ENCODE results near the gene LBHD1. TPM values are rescaled to one million over a fixed set of nuclear protein-coding genes. Genes with fewer than 3 reads are reported as not detected.

The LBHD1 gene
- total RNA-seq, 1 experiment from 2014 or later, result 10.4 TPM

DNA sequence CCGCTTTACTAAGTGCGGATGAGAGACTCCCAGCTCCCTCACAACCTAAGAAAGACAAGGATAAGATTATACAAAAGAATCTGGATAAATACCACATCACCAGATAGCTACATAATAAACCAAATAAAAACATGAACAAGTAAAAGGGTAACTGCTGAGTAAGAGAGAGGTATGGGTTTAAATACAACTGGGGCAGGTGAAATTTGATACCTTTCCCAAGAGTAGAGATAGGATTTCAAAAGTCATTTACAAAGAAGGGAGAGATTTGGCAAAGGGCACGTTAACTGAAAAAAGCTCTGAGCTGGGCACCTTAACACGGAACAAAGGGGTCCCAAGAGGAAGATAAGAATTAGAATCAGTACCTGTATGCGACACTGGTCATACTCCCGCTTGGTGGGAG is 5.1 kb upstream of the LBHD1 start:
- no peak overlapping the region for H3K27ac ChIP-seq (ENCODE audit: insufficient read length, low read depth, low read length)
- H3K9ac ChIP-seq (ENCODE audit: extremely low read depth, insufficient read length, low read length), result no peak overlapping the region

More for the DNA sequence above, 5.1 kb upstream of the LBHD1 start:
- Histone ChIP-seq H2AK5ac (ENCODE audit: insufficient read length, low read length) (no peak overlapping the region), H2AFZ (ENCODE audit: low read length) (no peak overlapping the region), H2BK120ac (ENCODE audit: low read depth, low read length, poor library complexity, severe bottlenecking) (no peak overlapping the region), H3K23ac (ENCODE audit: insufficient read length, low read depth, low read length) (no peak overlapping the region), H3K27me3 (ENCODE audit: insufficient read depth, low read length) (no peaks in the 10 kb centered on the region), H2BK15ac (ENCODE audit: low read depth, low read length) (no peak overlapping the region), H2BK5ac (ENCODE audit: insufficient read length, low read length) (no peak overlapping the region), H3K4me2 (ENCODE audit: insufficient read depth, insufficient read length, low read length) (no peak overlapping the region), H3K56ac (ENCODE audit: insufficient read length, low read depth, low read length) (no peak overlapping the region), H4K5ac (ENCODE audit: insufficient read length, low read depth, low read length) (no peak overlapping the region), H2BK12ac (ENCODE audit: insufficient read length, low read depth, low read length) (no peak overlapping the region), H3K9me3 (ENCODE audit: control insufficient read depth, low read depth, low read length) (no peaks in the 10 kb centered on the region), H3K18ac (ENCODE audit: insufficient read length, low read depth, low read length) (no peak overlapping the region), H2BK20ac (ENCODE audit: low read depth, low read length, poor library complexity, severe bottlenecking) (no peak overlapping the region), H4K91ac (ENCODE audit: insufficient read length, low read depth, low read length) (no peak overlapping the region), H3K23me2 (ENCODE audit: insufficient read length, low read depth, low read length, poor library complexity, severe bottlenecking) (peaks cover 8% of the 10 kb centered on the region), H3K4ac (ENCODE audit: low read depth, low read length) (no peak overlapping the region), H3K79me2 (ENCODE audit: insufficient read depth, low read length) (no peaks in the 10 kb centered on the region), H4K20me1 (ENCODE audit: control insufficient read depth, insufficient read depth, insufficient read length) (no peaks in the 10 kb centered on the region), H3K4me1 (ENCODE audit: insufficient read depth, low read length) (no peaks in the 10 kb centered on the region), H4K8ac (replicated peaks; ENCODE audit: insufficient read length, low read depth, low read length) (no peak overlapping the region), H3K79me1 (ENCODE audit: insufficient read depth, low read depth, low read length, poor library complexity, severe bottlenecking) (no peaks in the 10 kb centered on the region), H3K14ac (ENCODE audit: insufficient read depth, low read length) (no peak overlapping the region), H3T11ph (ENCODE audit: low read length) (no peak overlapping the region)
- DNase-seq, result no peak
- Mint-ChIP-seq H3K4me3 (peak overlapping the region; percentile 85 to 92), H3K9me3 (0 out of 5 replicates have a peak, but pooled peaks cover 0 to 2% of the 10 kb centered on the region in 2 experiments), H3K27ac (peak overlapping the region in 1 of 3 experiments; percentile 73; a peak in 1 of 7 replicates), H3K36me3 (ENCODE audit: insufficient read depth in 1 of 3, low read depth in 3 of 3) (peaks cover 17 to 49% (median 44%) of the 10 kb centered on the region in 3 experiments; a peak in 6 of 7 replicates), H3K4me1 (peaks cover 17 to 29% of the 10 kb centered on the region in 2 experiments), H3K27me3 (ENCODE audit: low read depth) (no peaks in the 10 kb centered on the region)
- TF ChIP-seq, protein P1, sequence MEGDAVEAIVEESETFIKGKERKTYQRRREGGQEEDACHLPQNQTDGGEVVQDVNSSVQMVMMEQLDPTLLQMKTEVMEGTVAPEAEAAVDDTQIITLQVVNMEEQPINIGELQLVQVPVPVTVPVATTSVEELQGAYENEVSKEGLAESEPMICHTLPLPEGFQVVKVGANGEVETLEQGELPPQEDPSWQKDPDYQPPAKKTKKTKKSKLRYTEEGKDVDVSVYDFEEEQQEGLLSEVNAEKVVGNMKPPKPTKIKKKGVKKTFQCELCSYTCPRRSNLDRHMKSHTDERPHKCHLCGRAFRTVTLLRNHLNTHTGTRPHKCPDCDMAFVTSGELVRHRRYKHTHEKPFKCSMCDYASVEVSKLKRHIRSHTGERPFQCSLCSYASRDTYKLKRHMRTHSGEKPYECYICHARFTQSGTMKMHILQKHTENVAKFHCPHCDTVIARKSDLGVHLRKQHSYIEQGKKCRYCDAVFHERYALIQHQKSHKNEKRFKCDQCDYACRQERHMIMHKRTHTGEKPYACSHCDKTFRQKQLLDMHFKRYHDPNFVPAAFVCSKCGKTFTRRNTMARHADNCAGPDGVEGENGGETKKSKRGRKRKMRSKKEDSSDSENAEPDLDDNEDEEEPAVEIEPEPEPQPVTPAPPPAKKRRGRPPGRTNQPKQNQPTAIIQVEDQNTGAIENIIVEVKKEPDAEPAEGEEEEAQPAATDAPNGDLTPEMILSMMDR (conservative IDR thresholded peaks at IDR 0.05), result no peak
- no CpG with 5 or more reads among the region's 6 CpGs for WGBS (ENCODE audit: extremely low coverage, insufficient read length, low lambda C conversion rate)

Measured in H9 (cell line).